ENCODE data around the gene RARA.

GRCh38 chr17:40338058-40338457, 29.1 kb downstream of the RARA start:
- TF ChIP-seq CTCF (conservative IDR thresholded peaks at IDR 0.05 in 1 of 2, IDR thresholded peaks at IDR 0.05 in 1 of 2; ENCODE audit: low read depth in 1 of 2, low read length in 2 of 2) = no peak
- TF ChIP-seq EZH2 (IDR thresholded peaks at IDR 0.05; ENCODE audit: low read length, missing control alignments) = no peak

Data from fibroblast of lung (primary cell).